ENCODE measurements around the gene CNTLN.
"Not testable (repeated sequence)": the region's sequence is repeated elsewhere in the genome, so short reads cannot be mapped to it uniquely, and the experiment has no call there.

The CNTLN gene

GRCh38 chr9:17269799-17270198 is 135.0 kb downstream of the CNTLN start:
- no peak for FAIRE-seq
- DNase-seq (ENCODE audit: insufficient read length, low spot score), result no peak
- TF ChIP-seq CTCF (IDR thresholded peaks at IDR 0.05; ENCODE audit: insufficient read depth, missing control alignments), result no peak

GRCh38 chr9:17272536-17272935 is 137.7 kb downstream of the CNTLN start:
- no peak for FAIRE-seq
- no peak for DNase-seq (ENCODE audit: insufficient read length, low spot score)
- TF ChIP-seq CTCF (IDR thresholded peaks at IDR 0.05; ENCODE audit: insufficient read depth, missing control alignments), result no peak

GRCh38 chr9:17280350-17281012 is 145.6 kb downstream of the CNTLN start:
- no peak for TF ChIP-seq CTCF (IDR thresholded peaks at IDR 0.05; ENCODE audit: insufficient read depth, missing control alignments)
- DNase-seq (ENCODE audit: insufficient read length, low spot score) (no peak), FAIRE-seq (peak; percentile 16)

GRCh38 chr9:17290673-17291072 is 155.8 kb downstream of the CNTLN start:
- not testable (repeated sequence) for DNase-seq (ENCODE audit: insufficient read length, low spot score); FAIRE-seq

GRCh38 chr9:17291766-17292165 is 156.9 kb downstream of the CNTLN start:
- DNase-seq (ENCODE audit: insufficient read length, low spot score), result no peak
- FAIRE-seq, result no peak
- TF ChIP-seq CTCF (IDR thresholded peaks at IDR 0.05; ENCODE audit: insufficient read depth, missing control alignments), result no peak

GRCh38 chr9:17293685-17294084 is 158.8 kb downstream of the CNTLN start:
- TF ChIP-seq CTCF (IDR thresholded peaks at IDR 0.05; ENCODE audit: insufficient read depth, missing control alignments), result no peak
- no peak for FAIRE-seq

GRCh38 chr9:17294822-17295624 is 160.2 kb downstream of the CNTLN start:
- no peak for TF ChIP-seq CTCF (IDR thresholded peaks at IDR 0.05; ENCODE audit: insufficient read depth, missing control alignments)
- FAIRE-seq (no peak), DNase-seq (ENCODE audit: insufficient read length, low spot score) (no peak)

More at GRCh38 chr9:17293685-17294084, 158.8 kb downstream of the CNTLN start:
- DNase-seq (ENCODE audit: insufficient read length, low spot score), result no peak
